Peyer's patch (tissue), 4 donors: ENCODE results near the gene TMEM169.

Experiments used
- CTCF ChIP-seq, 6 experiments: fragments of 450-650 bp in 4 of 6; fragments of 200-600 bp in 2 of 6; sonication (generic) in 1 of 6; IDR thresholded peaks; one replicate each; pipeline ENCODE4 v1.5.1; 2017 to 2019; ENCODE audit warnings: antibody characterized with exemption in 6 of 6, mild to moderate bottlenecking in 3 of 6, moderate library complexity in 1 of 6
- POLR2A ChIP-seq, 2 donors: fragments of 450-650 bp; IDR thresholded peaks; one replicate each; pipeline ENCODE4 v1.5.1; 2017; ENCODE audit warnings: antibody characterized with exemption in 2 of 2, mild to moderate bottlenecking in 2 of 2, moderate library complexity in 2 of 2

DNA sequence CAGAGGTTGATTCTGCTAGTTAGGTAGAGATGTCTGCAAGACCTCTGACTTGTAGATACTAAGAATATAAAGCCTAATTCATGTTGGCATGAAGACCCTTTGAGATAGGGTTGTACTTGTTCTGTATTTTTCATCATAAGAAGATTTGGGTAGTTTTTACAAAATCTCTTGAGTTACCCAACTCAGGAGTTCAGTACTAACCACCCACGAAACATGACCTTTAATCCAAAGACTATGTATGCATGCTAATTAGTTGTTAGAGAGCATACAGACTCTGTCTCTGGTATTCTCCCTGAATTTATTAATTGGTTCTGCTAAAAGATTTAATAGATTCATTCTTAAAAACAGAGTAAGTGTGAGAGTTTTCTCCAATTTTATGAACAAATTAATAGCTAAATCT, 17.1 kb upstream of the TMEM169 start:
- TF ChIP-seq CTCF (IDR thresholded peaks at IDR 0.05) = no peak
- TF ChIP-seq POLR2A (IDR thresholded peaks at IDR 0.05) = no peak
